ENCODE data around the gene GPN2. TPM values are rescaled to one million over a fixed set of nuclear protein-coding genes. Genes with fewer than 3 reads are reported as not detected.

GPN2 gene
- polyA plus RNA-seq, 5 donors, result 25.5 to 33.9 (median 30.9) TPM

GRCh38 chr1:26833432-26834405, 56.4 kb downstream of the GPN2 start:
- no peak for DNase-seq

- no peak for DNase-seq
Observed at GRCh38 chr1:26832249-26832960, 57.7 kb downstream of the GPN2 start.

DNA sequence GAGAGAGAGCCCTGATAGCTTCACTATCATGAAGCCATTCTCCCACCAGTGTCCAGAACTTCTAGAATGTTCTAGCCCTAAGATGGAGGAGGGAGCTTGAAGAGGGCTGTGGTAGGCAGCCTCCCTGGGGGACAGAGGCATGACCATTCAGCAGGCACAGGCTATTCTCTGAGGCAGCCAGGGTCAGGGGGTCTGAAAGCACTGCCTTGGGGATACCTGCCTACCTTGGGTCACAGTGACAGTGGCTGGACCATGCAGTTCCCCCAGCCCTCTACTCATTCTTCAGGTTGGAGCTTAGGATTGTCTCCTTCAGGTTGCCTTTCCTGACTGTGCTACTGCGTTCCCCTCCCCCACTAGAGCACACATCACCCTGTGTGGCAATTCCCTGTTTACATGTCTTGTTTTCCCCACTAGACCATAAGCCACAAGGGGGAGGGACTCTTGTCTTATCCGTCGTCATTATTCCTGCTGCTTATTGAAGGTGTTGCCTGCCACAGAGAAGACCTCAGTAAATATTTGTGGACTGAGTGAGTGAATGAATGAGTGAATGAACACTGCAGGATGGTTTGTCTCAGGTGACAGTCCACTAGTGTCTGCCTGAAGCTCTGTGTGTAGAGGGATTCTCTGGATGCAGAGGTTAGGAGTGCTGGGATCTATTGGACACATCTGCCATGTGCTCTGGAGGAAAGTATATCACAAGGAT, 58.4 kb downstream of the GPN2 start:
- DNase-seq, result no peak

GRCh38 chr1:26831059-26831458, 59.0 kb downstream of the GPN2 start:
- DNase-seq, result no peak

- no peak for DNase-seq
Observed at GRCh38 chr1:26829184-26829911, 60.7 kb downstream of the GPN2 start.

GRCh38 chr1:26828411-26828991, 61.6 kb downstream of the GPN2 start:
- DNase-seq, result no peak

DNA sequence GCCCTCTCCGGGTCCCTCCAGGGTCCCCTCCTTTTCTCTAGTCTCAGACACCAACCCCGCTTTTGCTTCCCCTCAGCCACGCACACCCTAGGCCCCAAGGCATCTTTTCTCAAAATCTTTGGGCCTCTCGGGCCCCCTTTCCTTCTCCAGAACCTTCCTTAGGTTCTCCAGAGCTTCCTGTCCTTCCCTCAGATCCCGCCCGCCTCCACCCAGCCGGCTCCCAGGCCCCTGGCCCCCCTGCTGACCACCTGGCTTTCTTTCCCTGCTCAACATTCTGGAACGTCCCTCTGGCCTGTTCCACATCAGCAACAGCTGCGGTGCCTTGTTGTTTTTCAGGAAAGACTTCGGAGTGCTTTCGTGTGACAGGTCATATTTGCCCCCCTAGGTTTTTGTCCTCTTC, 62.4 kb downstream of the GPN2 start:
- DNase-seq, result no peak

DNA sequence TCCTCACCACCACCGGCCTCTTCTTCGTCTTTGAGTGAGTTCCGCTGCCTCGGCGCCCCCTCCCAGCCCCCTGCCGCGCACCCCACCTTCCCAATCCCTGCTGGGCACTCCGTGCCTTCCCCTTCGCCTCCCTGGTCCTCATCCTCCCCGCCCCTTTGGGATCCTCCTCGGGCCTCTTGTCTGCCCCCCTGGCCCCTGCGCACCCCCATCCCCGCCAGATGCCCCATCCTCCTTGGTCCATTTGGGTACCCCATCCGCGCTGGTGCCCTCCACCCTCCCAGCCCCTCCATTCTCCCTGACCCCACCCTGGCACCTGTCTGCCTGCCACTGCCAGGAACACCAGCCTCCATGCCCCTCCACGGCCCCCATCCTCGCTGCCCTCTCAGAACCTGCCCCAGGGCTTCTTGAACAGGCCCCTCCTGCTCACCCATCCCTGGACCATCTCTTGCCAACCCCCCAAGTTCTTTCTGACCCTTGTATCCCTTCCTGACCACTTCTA, 62.9 kb downstream of the GPN2 start:
- no peak for DNase-seq

GRCh38 chr1:26826261-26827105, 63.6 kb downstream of the GPN2 start, which contains the start of gene ZDHHC18:
ZDHHC18 (plus strand) TSS chr1:26826688; CDS start chr1:26826805, 117 bp downstream.
- peak; percentile 59 to 68 for DNase-seq

Other genes starting within 250 kb of the GPN2 start
- 100 to 1,000 TPM in 1 of 5 donors, 10 to 100 TPM in 4; 78.6 to 106 (median 82.4) TPM for gene ARID1A, start 194.3 kb downstream of the GPN2 start, polyA plus RNA-seq (ENCODE audit: insufficient read depth in 1 of 5, insufficient read length in 5 of 5, low replicate concordance in 1 of 5)
- gene PIGV, start 102.3 kb downstream of the GPN2 start, polyA plus RNA-seq (ENCODE audit: insufficient read depth in 1 of 5, insufficient read length in 5 of 5, low replicate concordance in 1 of 5), result 10 to 100 TPM; 14.6 to 20.3 (median 15.3) TPM
- 10 to 100 TPM; 19.9 to 26.7 (median 23.2) TPM for gene ZDHHC18, start 63.6 kb downstream of the GPN2 start, polyA plus RNA-seq (ENCODE audit: insufficient read depth in 1 of 5, insufficient read length in 5 of 5, low replicate concordance in 1 of 5)
- 1 to 10 TPM in 1 of 5 donors, under 1 TPM in 4; 0.27 to 1.1 (median 0.72) TPM for gene SFN, start 27.1 kb downstream of the GPN2 start, polyA plus RNA-seq (ENCODE audit: insufficient read depth in 1 of 5, insufficient read length in 5 of 5, low replicate concordance in 1 of 5)
- gene GPATCH3, start 10.2 kb upstream of the GPN2 start, polyA plus RNA-seq (ENCODE audit: insufficient read depth in 1 of 5, insufficient read length in 5 of 5, low replicate concordance in 1 of 5), result 10 to 100 TPM; 10.4 to 13.9 (median 13.1) TPM
- 1 to 10 TPM; 3.0 to 5.8 (median 3.7) TPM for gene NR0B2, start 23.7 kb upstream of the GPN2 start, polyA plus RNA-seq (ENCODE audit: insufficient read depth in 1 of 5, insufficient read length in 5 of 5, low replicate concordance in 1 of 5)
- gene NUDC, start 31.5 kb upstream of the GPN2 start, polyA plus RNA-seq (ENCODE audit: insufficient read depth in 1 of 5, insufficient read length in 5 of 5, low replicate concordance in 1 of 5), result 10 to 100 TPM; 59.8 to 99.2 (median 69.6) TPM
- 1 to 10 TPM; 6.4 to 9.6 (median 7.5) TPM for gene KDF1, start 70.2 kb upstream of the GPN2 start, polyA plus RNA-seq (ENCODE audit: insufficient read depth in 1 of 5, insufficient read length in 5 of 5, low replicate concordance in 1 of 5)
- gene TRNP1, start 103.4 kb upstream of the GPN2 start, polyA plus RNA-seq (ENCODE audit: insufficient read depth in 1 of 5, insufficient read length in 5 of 5, low replicate concordance in 1 of 5), result 1 to 10 TPM; 1.4 to 3.4 (median 2.8) TPM
- 1 to 10 TPM; 1.3 to 2.8 (median 2.0) TPM for gene TENT5B, start 122.6 kb upstream of the GPN2 start, polyA plus RNA-seq (ENCODE audit: insufficient read depth in 1 of 5, insufficient read length in 5 of 5, low replicate concordance in 1 of 5)